ENCODE data around the gene CLTC.
A peak's percentile ranks its signal among the peaks of the same experiment; 100 is the strongest.
"Not testable (repeated sequence)": the region's sequence is repeated elsewhere in the genome, so short reads cannot be mapped to it uniquely, and the experiment has no call there.

The CLTC gene

DNA sequence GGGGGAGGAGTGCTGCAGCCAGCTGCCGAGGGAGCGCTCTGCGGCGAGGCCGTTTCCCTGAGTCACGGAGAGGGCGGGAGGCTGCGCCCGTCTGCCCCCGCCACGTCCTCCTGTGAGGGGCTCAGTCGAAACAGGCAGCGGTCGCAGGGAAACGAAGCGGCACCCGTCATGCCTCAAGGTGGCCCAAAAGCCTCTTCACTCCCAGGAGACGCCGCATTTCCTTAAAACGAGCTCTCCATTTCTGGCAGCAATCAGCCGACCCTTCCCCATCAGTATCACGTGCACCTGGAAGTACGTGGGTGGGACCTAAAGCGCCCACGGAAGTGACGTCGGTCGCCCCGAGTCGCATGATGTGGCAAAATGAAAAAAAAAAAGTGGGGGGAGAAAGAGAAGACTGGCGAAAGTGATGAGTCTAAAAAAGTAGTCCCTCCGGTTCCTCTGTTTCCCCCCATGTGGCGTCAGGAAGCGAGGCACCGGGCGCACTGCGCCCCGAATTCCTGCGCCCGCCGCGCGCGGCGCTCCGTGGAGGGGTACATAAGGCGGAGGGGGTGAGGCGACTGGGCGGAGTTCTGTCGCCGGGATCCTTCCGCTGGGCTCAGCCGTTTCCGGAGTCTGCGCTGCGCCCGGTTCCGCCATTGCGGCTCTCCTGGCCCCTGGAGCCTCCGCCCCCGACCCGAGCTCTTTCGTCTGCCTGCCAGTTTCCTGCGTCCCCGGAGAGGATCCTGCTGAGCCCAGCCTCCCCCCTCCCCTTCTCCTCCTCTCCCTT, at the start of gene CLTC:
Gene CLTC (plus strand): TSS at position 598 of the 766 bp plus-strand sequence. CDS start 237 bp downstream, outside the sequence.
- DNase-seq (ENCODE audit: low read depth), result peak; percentile 99

DNA sequence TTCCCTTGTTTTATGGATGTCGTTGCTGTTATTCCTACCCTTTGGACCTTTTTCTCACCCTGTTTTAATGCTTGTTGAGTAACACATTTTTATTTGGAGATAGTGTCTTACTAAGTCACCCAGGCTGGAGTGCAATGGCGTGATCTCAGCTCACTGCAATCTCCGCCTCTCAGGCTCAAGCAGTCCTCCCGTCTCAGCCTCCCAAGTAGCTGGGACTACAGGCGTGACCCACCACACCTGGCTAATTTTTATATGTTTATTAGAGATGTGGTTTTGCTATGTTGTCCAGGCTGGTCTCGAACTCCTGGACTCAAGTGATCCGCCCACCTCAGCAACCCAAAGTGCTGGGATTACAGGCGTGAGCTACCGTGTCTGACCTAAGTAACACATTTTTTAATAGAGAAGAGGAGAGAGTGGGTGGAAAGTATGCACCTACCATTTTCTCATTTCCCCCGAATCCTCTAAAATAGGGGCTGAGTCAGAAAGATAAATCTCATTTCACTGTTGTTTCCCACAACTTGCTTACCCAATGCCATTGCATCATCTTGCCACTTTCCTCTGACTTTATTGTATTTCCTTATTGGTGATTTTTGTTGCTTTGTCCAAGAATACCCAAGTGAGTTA, 47.3 kb upstream of the CLTC start:
- DNase-seq (ENCODE audit: low read depth), result no peak

DNA sequence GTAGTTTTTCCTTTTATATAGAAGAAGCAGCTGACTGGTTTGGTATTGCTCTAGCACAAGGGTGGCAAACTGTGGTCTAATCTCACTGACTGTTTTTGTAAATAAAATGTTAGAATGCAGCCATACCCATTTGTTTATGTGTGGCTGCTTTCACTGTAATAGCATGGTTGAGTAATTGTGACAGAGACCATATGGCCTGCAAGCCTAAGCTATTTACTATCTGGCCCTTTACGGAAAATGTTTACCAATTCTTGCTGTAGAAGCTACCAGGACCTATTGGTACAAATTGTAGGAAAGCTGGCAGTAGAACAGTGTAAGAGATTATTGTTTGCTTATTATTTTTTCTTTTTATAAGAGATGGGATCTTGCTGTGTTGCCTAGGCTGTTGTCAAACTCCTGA, 35.5 kb upstream of the CLTC start:
- not testable (repeated sequence) for DNase-seq (ENCODE audit: low read depth)

DNA sequence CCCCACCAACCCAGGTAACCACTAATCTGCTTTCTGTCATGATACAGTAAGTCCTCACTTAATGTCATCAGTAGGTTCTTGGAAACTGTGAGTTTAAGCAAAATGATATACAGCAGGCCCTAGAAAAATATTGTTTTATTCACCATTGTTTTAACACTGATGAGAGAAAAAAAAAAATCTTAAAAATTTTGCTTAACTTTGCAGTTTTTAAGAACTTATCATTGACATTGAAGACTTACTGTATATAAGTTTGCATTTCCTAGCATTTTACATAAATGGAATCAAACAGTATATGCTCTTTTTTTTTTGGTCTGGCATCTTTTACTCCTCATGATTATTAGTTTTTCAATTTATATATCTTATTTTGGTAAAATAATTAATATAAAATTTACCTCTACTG, 19.5 kb upstream of the CLTC start:
- DNase-seq (ENCODE audit: low read depth), result no peak

DNA sequence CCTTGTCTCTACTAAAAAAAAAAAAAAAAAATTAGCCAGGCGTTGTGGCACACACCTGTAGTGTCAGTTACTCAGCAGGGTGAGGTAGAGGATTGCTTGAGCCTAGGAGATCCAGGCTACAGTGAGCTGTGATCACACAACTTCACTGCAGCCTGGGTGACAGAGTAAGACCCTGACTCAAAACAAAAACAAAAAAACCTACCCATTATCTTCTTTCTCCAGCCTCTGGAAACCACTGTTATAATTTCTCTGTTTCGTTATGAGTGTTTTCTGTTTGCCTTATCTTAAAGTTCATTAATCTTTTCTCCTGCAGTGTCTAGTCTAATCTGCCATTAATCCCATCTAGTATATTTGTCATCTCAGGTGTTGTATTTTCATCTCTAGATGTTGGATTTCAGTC, 18.6 kb upstream of the CLTC start:
- no peak for DNase-seq (ENCODE audit: low read depth)

DNA sequence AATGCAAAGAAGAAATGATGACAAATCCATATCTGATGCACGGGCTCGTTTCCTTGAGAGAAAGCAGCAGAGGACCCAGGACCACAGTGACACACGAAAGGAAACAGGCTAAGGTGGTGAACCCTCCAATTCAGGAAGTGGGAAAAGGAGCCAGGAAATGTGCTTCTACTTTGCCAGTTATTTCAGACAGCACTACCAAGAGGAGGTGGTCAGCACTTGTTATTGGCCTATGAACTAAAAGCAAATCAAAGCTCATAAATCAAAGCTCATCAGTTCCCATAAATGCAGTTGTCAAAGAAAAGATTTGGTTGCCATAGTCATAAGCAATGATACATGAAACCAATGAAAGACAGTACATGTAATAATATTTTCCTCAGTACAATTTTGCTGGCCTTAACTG, 12.6 kb upstream of the CLTC start:
- no peak for DNase-seq (ENCODE audit: low read depth)

DNA sequence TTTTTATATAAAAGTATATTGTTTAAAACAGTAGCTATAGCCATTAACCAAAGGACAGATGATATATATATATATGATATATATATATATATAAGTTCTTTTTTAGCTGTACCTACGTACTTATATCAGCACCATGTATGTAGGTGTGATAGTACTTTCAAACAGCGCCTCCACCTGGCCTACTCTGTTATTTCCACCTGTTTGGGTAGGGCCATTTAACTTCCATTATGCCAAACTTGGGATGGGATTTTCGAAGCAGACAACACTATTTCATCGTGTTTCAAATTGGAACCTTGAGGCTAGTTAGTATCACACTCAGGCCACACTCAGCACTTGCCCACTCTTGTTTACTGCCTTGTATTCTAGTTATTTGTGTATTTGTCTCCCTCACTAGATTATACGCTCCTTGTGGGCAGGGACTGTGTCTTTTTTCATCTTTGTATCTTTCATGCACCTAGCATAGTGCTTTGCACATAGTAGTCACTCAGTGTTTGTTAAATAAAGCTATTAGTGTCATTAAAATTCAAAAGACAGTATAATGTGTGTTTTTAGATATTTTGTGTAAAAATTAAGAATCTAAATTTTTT, 11.8 kb upstream of the CLTC start:
- no peak for DNase-seq (ENCODE audit: low read depth)

DNA sequence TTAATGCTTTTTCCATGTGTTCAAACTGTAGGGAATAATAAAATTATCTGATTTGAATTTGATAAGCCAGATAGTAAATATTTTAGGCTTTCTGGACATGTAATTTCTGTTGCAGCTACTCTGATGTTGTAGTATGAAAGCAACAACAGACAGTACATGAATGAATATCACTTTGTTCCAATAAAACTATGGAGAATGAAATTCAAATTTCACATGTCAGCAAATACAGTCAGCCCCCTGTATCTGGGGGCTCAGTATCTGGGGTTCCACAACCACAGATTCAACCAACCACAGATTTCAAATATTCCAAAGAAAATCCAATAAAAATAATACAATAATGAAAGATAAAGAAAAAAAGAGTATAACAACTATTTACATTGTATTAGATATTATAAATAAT, 8.2 kb upstream of the CLTC start:
- no peak for DNase-seq (ENCODE audit: low read depth)

DNA sequence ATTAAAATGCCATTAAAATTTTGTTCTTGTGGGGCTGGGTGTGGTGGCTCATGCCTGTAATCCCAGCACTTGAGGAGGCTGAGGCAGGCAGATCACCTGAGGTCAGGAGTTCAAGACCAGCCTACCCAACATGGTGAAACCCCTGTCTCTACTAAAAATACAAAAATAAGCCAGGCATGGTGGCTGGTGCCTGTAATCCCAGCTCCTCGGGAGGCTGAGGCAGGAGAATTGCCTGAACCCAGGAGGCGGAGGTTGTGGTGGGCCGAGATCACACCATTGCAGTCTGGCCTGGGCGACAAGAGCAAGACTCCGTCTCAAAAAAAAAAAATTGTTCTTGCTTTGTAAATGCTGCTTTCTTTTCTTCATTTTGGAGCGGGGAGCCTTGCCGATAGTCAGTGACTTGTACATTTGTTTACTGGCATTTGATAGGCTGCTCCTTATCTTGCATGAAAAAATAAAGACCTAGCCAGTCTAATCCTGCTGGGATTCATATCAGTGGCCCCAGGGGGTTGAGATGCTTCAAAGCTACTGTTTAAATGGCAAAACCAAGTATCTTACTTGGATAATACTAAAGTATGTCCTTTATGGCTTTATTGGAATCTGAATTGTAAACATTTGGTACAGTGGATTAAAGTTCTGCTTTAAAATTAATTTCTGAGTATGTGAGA, 3.3 kb upstream of the CLTC start:
- DNase-seq (ENCODE audit: low read depth), result no peak

DNA sequence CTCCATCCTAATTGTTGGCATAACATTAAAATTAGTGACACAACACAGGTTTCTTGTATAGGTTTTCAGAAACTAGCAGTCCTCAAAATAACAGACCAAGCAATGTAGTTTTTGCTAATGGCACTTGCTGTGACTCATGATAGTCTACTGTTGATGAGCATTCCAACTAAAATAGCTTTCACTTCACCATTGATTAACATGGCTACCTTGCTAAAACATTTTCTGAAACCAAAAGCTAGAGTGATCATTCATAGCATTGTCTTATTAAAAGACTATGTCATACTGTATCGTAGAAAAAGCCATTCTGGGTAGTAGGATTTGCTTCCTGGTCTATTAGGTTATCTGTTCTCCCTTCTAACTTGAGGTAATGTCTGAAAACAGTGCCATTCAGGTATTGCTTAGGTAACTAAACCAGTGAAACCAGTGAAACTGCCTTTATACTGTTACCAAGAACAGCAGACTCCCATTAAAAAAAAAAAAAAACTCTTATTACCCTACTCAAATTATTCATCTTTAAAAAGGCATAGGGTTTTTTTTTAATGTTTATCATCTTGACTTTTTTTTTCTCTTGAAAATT, 2.5 kb upstream of the CLTC start:
- no peak for DNase-seq (ENCODE audit: low read depth)

DNA sequence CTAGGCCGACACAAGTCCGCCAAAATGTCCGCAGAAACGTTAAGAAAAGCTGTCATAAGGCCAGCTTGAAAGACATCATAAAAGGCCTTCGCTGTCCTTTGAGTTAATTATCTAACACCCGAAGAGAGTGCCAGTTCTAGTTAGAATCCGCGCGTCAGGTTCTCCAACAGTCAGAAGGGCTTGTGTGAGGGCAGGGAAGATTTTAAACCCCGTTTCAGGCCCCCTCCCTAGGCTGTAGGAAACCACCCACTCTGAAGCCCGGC, 729 bp upstream of the CLTC start:
- no peak for DNase-seq (ENCODE audit: low read depth)

DNA sequence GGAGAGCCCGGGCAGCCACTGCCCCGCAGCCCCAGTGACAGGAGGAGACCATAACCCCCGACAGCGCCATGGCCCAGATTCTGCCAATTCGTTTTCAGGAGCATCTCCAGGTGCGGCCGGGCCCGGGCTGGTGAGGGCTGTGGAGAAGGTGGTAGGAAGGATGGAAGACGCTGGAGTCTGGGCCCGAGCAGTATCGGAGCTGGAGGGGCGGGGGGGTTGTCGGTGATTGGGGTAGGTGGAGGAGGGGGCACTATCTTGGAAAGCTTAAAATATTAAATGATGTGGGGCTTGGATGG, 317 bp downstream of the CLTC start:
- DNase-seq (ENCODE audit: low read depth), result no peak

DNA sequence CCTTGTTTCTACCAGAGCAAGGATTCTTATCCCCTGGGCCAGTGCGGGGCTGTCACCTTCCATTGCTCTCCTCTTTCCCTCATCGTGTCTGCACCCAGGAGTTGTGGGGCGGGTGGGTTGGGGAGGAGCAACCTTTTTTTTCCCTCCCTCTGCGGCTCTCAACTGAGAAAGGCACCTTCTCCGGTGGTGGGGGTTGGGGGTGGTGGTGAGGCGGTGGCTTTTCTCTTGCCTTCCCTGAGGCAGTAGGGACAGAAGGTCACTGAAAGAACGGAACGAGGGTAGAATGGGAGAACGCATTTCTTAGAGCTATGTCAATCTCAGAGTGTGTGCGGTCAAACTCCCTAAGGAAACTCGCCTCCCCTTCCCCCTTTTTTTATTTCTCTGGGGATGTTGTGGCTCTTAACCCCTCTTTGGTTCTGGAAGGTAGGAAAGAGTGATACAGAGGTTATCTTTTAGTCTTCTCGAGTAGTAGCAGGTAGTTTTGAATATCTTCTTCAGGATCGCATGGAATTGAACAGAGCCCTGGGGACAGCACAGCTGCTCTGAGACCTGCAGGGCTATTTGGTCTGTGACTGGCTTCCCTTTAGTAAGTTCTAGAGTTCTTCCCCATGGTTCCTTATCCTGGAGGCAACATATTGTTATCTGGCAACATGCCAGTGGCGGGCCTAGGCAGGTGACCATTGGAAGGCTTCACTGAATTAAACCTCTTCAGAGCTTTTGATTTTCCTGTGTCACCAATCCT, 994 bp downstream of the CLTC start:
- DNase-seq (ENCODE audit: low read depth), result no peak

DNA sequence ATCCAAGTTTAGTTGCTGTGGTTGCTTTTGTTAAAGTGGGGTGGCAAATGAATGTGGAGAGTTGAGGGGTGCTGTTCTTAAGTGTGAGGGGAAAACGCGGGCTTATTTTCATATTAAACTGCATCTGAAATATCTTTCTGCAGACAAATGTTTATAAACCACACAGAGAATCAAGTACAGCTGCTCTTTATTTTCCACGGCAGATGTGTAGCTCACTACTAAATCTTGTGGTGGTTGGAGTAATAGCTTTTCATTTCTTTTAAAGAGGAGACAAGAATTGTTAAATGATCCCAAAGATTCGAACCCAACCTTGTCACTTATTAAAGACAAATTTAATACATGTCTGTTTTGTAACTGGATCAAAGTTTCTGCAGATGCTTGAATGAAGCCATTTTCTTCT, 2.1 kb downstream of the CLTC start:
- DNase-seq (ENCODE audit: low read depth), result peak; percentile 31

DNA sequence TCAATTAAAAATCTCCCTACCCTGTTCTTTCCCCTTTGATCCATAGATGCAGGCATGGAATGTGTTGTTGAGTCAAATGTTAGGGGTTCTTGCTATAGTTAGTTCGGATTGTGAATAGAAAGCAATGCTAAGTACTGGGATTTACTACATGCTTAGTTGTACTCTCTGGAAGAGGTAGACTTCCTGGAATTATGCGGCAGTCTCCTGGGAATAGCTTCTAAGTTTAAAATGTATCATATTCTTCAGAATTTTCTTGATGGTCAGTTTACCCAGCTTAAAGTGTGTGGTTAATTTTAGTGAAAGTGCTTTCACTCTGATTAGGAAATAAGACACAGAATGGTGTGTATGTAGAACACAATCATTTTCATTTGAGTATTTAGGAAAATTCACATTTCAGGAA, 3.5 kb downstream of the CLTC start:
- DNase-seq (ENCODE audit: low read depth), result no peak

DNA sequence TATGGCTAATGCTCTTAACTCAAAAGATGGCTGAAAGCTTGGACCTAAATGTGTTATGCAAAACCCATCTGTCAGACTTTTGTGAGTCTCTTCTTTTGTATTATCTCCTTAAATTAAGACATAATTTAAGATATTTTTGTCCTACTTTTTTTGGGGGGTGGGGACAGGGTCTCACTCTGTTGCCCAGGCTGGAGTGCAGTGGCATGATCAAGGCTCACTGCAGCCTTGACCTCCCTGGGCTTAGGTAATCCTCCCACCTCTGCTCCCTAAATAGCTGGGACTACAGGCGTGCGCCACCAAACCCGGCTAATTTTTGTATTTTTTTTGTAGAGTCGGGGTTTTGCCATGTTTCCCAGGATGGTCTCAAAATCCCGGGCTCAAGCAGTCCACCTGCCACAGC, 7.1 kb downstream of the CLTC start:
- DNase-seq (ENCODE audit: low read depth), result no peak

DNA sequence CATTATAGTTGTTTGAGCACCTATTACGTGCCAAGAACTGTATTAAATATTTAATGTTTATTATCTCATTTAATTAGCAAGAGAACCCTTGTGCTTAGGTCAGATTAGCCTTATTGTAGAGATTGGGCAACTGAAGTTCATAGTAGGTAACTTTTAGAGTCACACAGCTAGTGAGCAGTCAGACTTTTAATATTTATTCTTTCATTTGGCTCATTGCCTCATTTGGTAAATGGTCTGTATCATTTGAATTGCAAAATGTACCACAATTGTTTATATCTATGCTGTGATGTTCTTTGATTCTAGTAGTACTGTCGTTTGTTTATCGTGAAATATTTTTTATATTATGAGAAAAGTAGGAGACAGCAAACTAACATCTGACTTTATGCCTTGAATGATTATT, 7.6 kb downstream of the CLTC start:
- DNase-seq (ENCODE audit: low read depth), result peak; percentile 56

DNA sequence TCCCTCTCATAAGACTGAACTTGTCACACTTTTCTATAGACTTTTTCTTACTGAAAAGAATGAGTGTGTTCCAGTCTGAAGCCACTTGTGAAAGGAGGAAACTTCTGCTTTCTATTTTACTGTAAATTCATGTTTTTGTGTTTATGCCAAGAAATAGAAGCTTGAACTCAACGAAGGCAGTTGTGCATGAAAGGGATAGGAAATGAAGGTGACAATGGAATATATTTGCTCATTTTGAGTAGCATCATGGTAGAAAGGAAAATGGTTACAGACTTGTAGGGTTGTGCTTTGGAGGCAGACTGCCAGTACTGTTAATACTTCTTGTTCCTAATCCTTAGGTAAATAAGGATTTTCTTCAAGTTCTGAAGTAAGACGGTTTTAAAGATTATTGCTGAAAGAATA, 8.1 kb downstream of the CLTC start:
- no peak for DNase-seq (ENCODE audit: low read depth)

DNA sequence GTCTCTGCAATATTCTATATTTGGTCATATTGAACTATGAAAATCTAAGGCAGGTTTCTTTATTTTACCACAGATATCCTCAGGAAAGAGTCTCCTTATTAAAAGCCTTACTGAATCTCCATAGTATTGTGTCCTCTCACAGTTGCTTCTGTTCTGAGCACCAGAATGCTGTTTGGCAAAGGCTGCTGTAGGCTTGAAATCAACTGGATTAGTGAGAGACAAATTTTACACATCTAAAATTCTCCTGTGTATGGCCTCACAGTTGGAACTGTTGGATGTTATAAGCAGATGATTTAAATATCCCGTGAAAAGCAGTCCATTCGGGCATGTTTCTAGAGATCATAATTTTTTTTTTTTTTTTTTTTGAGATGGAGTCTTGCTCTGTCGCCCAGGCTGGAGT, 9.5 kb downstream of the CLTC start:
- DNase-seq (ENCODE audit: low read depth), result no peak

DNA sequence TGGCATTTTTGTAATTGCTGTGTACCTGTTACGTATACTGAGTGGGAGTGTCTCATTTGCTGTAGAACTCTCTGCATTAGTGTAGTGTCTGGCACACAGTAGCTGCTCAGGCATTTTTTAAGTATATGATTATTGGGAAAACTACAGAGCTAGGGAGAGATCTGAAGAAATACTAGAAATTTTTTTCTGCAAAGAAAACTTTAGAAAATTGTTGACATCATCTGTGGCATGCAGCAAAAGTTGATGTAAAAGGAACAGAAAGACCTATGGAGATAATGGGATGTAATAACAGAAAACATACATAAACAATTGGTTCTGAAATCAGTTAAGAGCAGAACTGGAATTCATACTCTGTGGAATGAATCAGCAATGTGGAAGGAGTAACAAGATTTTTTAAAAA, 11.6 kb downstream of the CLTC start:
- DNase-seq (ENCODE audit: low read depth), result no peak

DNA sequence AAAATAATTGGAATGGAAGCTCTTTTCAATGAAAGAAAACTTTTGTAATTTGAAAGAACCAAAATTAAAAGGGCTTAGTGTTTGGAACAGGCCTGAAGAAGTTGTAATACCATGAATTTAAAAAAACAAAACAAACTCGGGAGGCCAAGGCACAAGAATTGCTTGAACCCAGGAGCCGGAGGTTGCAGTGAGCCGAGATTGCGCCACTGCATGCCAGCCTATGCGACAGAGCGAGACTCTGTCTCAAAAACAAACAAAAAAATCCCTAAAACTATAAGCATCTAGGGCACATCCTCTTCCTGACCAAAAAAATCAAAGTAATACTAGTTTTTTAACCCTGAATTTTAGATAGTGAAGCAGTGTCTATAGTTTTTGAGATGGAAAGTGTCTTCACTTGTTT, 12.7 kb downstream of the CLTC start:
- no peak for DNase-seq (ENCODE audit: low read depth)

DNA sequence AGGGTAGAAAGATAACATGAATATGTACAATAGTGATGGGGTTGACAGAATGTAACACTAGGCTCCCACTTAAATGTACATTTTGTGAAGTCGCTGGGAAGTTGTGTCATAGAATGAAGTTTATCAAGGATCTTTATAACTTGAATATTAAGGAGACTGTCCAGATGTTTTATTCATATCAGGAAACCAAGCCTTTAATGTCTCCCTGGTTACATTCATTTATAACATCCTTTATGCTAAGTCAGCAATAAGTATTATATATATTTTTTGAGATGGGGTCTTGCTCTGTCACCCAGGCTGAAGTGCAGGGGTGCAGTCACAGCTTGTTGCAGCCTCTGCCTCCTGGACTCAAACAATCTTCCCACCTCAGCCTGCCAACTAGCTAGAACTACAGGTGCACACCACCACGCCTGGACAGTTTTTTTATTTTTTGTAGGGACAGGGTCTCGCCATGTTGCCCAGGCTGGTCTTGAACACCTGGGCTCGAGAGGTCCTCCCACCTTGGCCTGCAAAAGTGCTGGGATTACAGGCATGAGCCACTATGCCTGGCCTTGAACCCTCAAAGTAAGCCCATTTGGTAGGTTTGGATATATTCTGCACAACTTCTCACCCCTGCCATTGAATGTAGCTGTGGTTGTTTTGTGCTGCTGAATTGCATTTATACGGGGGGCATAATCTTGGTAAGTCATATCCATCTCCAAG, 14.1 kb downstream of the CLTC start:
- DNase-seq (ENCODE audit: low read depth), result no peak
